ENCODE measurements around the gene RHOBTB3. TPM values are rescaled to one million over a fixed set of nuclear protein-coding genes. Genes with fewer than 3 reads are reported as not detected.

Gene RHOBTB3
- total RNA-seq, 1 donor from 2014 or later: 66.9 TPM

GRCh38 chr5:95826949-95827891, 96.1 kb downstream of the RHOBTB3 start:
- H3K27me3 Mint-ChIP-seq (ENCODE audit: low read depth): no peaks in the 10 kb centered on the region
- H3K9me3 Mint-ChIP-seq: no peaks in the 10 kb centered on the region
- peaks cover 21% of the 10 kb centered on the region for H3K4me1 Mint-ChIP-seq
- no peak for TF ChIP-seq CTCF (conservative IDR thresholded peaks at IDR 0.05)
- H3K36me3 Mint-ChIP-seq (ENCODE audit: low read depth): no peaks in the 10 kb centered on the region
- H3K4me3 Mint-ChIP-seq: no peak overlapping the region
- DNase-seq (ENCODE audit: low read depth, low spot score): no peak
- no peak overlapping the region for H3K27ac Mint-ChIP-seq (ENCODE audit: unreplicated experiment)

GRCh38 chr5:95827892-95828246, 96.7 kb downstream of the RHOBTB3 start:
- Mint-ChIP-seq H3K27me3 (ENCODE audit: low read depth) (no peaks in the 10 kb centered on the region), H3K4me3 (no peak overlapping the region), H3K4me1 (peaks cover 15% of the 10 kb centered on the region), H3K27ac (ENCODE audit: unreplicated experiment) (no peak overlapping the region), H3K36me3 (ENCODE audit: low read depth) (no peaks in the 10 kb centered on the region), H3K9me3 (no peaks in the 10 kb centered on the region)
- TF ChIP-seq CTCF (conservative IDR thresholded peaks at IDR 0.05): no peak
- no peak for DNase-seq (ENCODE audit: low read depth, low spot score)

- peaks cover 10% of the 10 kb centered on the region for H3K4me1 Mint-ChIP-seq
- H3K27ac Mint-ChIP-seq (ENCODE audit: unreplicated experiment): no peak overlapping the region
- DNase-seq (ENCODE audit: low read depth, low spot score): no peak
- H3K9me3 Mint-ChIP-seq: no peaks in the 10 kb centered on the region
- H3K4me3 Mint-ChIP-seq: no peak overlapping the region
- no peak for TF ChIP-seq CTCF (conservative IDR thresholded peaks at IDR 0.05)
- no peaks in the 10 kb centered on the region for H3K27me3 Mint-ChIP-seq (ENCODE audit: low read depth)
- no peaks in the 10 kb centered on the region for H3K36me3 Mint-ChIP-seq (ENCODE audit: low read depth)
Observed at GRCh38 chr5:95830226-95830625, 99.1 kb downstream of the RHOBTB3 start.

- H3K27ac Mint-ChIP-seq (ENCODE audit: unreplicated experiment): no peak overlapping the region
- no peak for DNase-seq (ENCODE audit: low read depth, low spot score)
- no peaks in the 10 kb centered on the region for H3K9me3 Mint-ChIP-seq
- no peaks in the 10 kb centered on the region for H3K36me3 Mint-ChIP-seq (ENCODE audit: low read depth)
- peak overlapping the region; percentile 47 for H3K4me3 Mint-ChIP-seq
- no peaks in the 10 kb centered on the region for H3K27me3 Mint-ChIP-seq (ENCODE audit: low read depth)
- no peak for TF ChIP-seq CTCF (conservative IDR thresholded peaks at IDR 0.05)
- H3K4me1 Mint-ChIP-seq: peaks cover 14% of the 10 kb centered on the region
Observed at GRCh38 chr5:95832664-95833063, 101.5 kb downstream of the RHOBTB3 start.

- Mint-ChIP-seq H3K36me3 (ENCODE audit: low read depth) (no peaks in the 10 kb centered on the region), H3K9me3 (peaks cover 3% of the 10 kb centered on the region), H3K4me1 (peaks cover 14% of the 10 kb centered on the region), H3K4me3 (no peak overlapping the region), H3K27me3 (ENCODE audit: low read depth) (no peaks in the 10 kb centered on the region), H3K27ac (ENCODE audit: unreplicated experiment) (no peak overlapping the region)
- no peak for TF ChIP-seq CTCF (conservative IDR thresholded peaks at IDR 0.05)
- DNase-seq (ENCODE audit: low read depth, low spot score): no peak
Observed at GRCh38 chr5:95835682-95836385, 104.7 kb downstream of the RHOBTB3 start.

Data from neural crest cell (in vitro differentiated cells).